WTC11 (cell line): ENCODE measurements around the gene CDH22. TPM values are rescaled to one million over a fixed set of nuclear protein-coding genes. Genes with fewer than 3 reads are reported as not detected.

Experiments used
- ATAC-seq: fragments of 200-7000 bp; cut with Tn5 transposase; 2 replicates; pipeline ENCODE4 v1.10.0; 2021; ENCODE audit warnings: mild to moderate bottlenecking, moderate library complexity
- CTCF ChIA-PET: fragments of 300-600 bp; sonication (Branson Sonifier 250); formaldehyde crosslinking; loops from one replicate; lab custom pipeline; 2021; ENCODE audit warnings: antibody characterized with exemption; lab: Charles Lee
- POLR2A ChIA-PET: fragments of 350-600 bp; sonication (Branson Sonifier 250); formaldehyde crosslinking; loops from one replicate; lab custom pipeline; 2021; ENCODE audit warnings: antibody characterized with exemption; lab: Charles Lee
- DNase-seq: peaks from one replicate; pipeline ENCODE4 v3.0.0; 2021; ENCODE audit warnings: low spot score
- H3K27ac Mint-ChIP-seq: 2 replicates; pipeline ENCODE4 v1.8.0; 2021; ENCODE audit warnings: mixed read lengths
- H3K27me3 Mint-ChIP-seq: 2 replicates; pipeline ENCODE4 v1.8.0; 2021; ENCODE audit warnings: low read depth, mild to moderate bottlenecking, moderate library complexity, mixed read lengths
- H3K36me3 Mint-ChIP-seq: 2 replicates; pipeline ENCODE4 v1.8.0; 2021; ENCODE audit warnings: mixed read lengths
- H3K4me1 Mint-ChIP-seq: 2 replicates; pipeline ENCODE4 v1.8.0; 2022; ENCODE audit warnings: mixed read lengths
- H3K4me3 Mint-ChIP-seq: 2 replicates; pipeline ENCODE4 v1.8.0; 2021; ENCODE audit warnings: mild to moderate bottlenecking, moderate library complexity, mixed read lengths
- H3K9me3 Mint-ChIP-seq: 2 replicates; pipeline ENCODE4 v1.8.0; 2021; ENCODE audit warnings: mixed read lengths
- ESRRA ChIP-seq: sonication (generic); formaldehyde crosslinking; IDR thresholded peaks from 2 replicates; pipeline ENCODE4 v1.8.1; 2022; ENCODE audit warnings: mild to moderate bottlenecking, missing genetic modification reagents, borderline replicate concordance
- JAZF1 ChIP-seq: fragments of 250-450 bp; sonication (Bioruptor Pico); IDR thresholded peaks from 2 replicates; pipeline ENCODE4 v1.9.0; 2021; ENCODE audit warnings: moderate library complexity, mild to moderate bottlenecking, inconsistent platforms
- NFATC4 ChIP-seq: fragments of 250-450 bp; sonication (Bioruptor Pico); IDR thresholded peaks from 2 replicates; pipeline ENCODE4 v1.9.0; 2021; ENCODE audit warnings: mild to moderate bottlenecking
- NFE2L1 ChIP-seq: sonication (generic); formaldehyde crosslinking; IDR thresholded peaks from 2 replicates; pipeline ENCODE4 v1.8.1; 2023; ENCODE audit warnings: missing genetic modification reagents
- ZNF121 ChIP-seq: sonication (generic); formaldehyde crosslinking; IDR thresholded peaks from 2 replicates; pipeline ENCODE4 v1.8.0; 2023; ENCODE audit warnings: missing genetic modification reagents
- ZNF138 ChIP-seq: sonication (generic); formaldehyde crosslinking; conservative IDR thresholded peaks from 2 replicates; pipeline ENCODE4 v1.8.1; 2022; ENCODE audit warnings: mild to moderate bottlenecking, moderate library complexity, missing genetic modification reagents
- ZNF232 ChIP-seq: sonication (generic); formaldehyde crosslinking; IDR thresholded peaks from 2 replicates; pipeline ENCODE4 v1.8.0; 2022; ENCODE audit warnings: mild to moderate bottlenecking, missing genetic modification reagents
- ZNF317 ChIP-seq: sonication (generic); formaldehyde crosslinking; IDR thresholded peaks from 2 replicates; pipeline ENCODE4 v1.8.1; 2023; ENCODE audit warnings: low read depth, mild to moderate bottlenecking, moderate library complexity, missing genetic modification reagents, borderline replicate concordance
- ZNF423 ChIP-seq: fragments of 250-450 bp; sonication (Bioruptor Pico); IDR thresholded peaks from 2 replicates; pipeline ENCODE4 v2.1.2; 2022; ENCODE audit warnings: mild to moderate bottlenecking, moderate library complexity
- total RNA-seq: library from RNA; stranded (reverse); gene quantifications from 3 replicates; pipeline ENCODE4 v1.2.3, GENCODE V29; 2021
- TF ChIP-seq, protein P1 (sequence below): sonication (generic); formaldehyde crosslinking; IDR thresholded peaks from 2 replicates; pipeline ENCODE4 v1.8.1; 2022; ENCODE audit warnings: missing genetic modification reagents, borderline replicate concordance
- TF ChIP-seq, protein P2 (sequence below): sonication (generic); formaldehyde crosslinking; IDR thresholded peaks from 2 replicates; pipeline ENCODE4 v1.8.0; 2022; ENCODE audit warnings: mild to moderate bottlenecking, missing genetic modification reagents
- TF ChIP-seq, protein P3 (sequence below): fragments of 250-450 bp; sonication (Bioruptor Pico); IDR thresholded peaks from 2 replicates; pipeline ENCODE4 v1.9.0; 2021; ENCODE audit warnings: mild to moderate bottlenecking, borderline replicate concordance
- TF ChIP-seq, protein P4 (sequence below): sonication (generic); formaldehyde crosslinking; conservative IDR thresholded peaks from 2 replicates; pipeline ENCODE4 v1.8.1; 2023; ENCODE audit warnings: mild to moderate bottlenecking, low read depth, missing genetic modification reagents, moderate library complexity
- TF ChIP-seq, protein P5 (sequence below): sonication (generic); formaldehyde crosslinking; IDR thresholded peaks from 2 replicates; pipeline ENCODE4 v1.8.0; 2022; ENCODE audit warnings: missing genetic modification reagents

CDH22 gene
- total RNA-seq, 1 experiment from 2014 or later, result 0.13 TPM

DNA sequence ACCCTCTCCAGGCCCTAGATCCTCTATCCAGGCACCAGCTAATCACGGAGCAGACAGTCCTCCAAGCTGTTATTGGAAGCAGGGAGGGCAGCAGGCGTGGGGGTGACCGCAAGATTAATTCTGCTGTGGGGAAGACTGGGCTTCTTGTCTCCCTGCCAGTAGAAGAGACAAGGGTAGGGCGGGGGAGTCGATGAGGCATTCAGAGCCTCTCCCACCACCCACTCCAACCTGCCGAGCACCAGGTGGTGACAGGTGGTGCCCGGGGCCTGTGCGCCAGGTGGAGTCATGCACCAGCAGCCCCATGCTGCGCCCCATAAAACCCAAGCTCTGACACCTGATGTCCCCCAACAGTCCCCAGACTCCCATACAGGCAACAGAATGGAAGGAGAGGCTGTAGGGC, 89.6 kb downstream of the CDH22 start:
- CTCF ChIA-PET, result no interaction called here
- no peaks in the 10 kb centered on the region for H3K27me3 Mint-ChIP-seq
- no peak overlapping the region for H3K4me3 Mint-ChIP-seq
- TF ChIP-seq, protein P1, sequence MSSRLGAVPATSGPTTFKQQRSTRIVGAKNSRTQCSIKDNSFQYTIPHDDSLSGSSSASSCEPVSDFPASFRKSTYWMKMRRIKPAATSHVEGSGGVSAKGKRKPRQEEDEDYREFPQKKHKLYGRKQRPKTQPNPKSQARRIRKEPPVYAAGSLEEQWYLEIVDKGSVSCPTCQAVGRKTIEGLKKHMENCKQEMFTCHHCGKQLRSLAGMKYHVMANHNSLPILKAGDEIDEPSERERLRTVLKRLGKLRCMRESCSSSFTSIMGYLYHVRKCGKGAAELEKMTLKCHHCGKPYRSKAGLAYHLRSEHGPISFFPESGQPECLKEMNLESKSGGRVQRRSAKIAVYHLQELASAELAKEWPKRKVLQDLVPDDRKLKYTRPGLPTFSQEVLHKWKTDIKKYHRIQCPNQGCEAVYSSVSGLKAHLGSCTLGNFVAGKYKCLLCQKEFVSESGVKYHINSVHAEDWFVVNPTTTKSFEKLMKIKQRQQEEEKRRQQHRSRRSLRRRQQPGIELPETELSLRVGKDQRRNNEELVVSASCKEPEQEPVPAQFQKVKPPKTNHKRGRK (CRISPR knock-in tag), result no peak
- H3K36me3 Mint-ChIP-seq, result no peaks in the 10 kb centered on the region
- POLR2A ChIA-PET, result no interaction called here
- ATAC-seq, result no peak
- H3K27ac Mint-ChIP-seq, result no peak overlapping the region
- no peaks in the 10 kb centered on the region for H3K9me3 Mint-ChIP-seq
- DNase-seq, result no peak
- H3K4me1 Mint-ChIP-seq, result peaks cover 45% of the 10 kb centered on the region

DNA sequence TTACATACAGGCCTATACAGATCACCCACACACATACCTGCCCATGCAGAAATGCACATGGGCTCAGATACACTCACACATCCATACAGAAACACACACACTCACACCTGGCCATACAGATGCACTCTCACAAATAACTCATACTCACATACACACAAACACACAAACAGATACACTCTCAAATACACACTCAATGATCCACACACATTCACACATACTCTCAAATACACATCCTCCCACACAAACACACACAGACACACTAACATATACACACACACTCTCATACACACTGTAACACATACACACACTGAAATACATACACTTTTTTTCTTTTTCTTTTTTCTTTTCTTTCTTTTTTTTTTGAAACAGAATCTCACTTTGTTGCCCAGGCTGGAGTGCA, 90.7 kb downstream of the CDH22 start:
- no peak for DNase-seq
- no peak overlapping the region for H3K27ac Mint-ChIP-seq
- H3K36me3 Mint-ChIP-seq, result no peaks in the 10 kb centered on the region
- no peak overlapping the region for H3K4me3 Mint-ChIP-seq
- ATAC-seq, result no peak
- H3K4me1 Mint-ChIP-seq, result peaks cover 34% of the 10 kb centered on the region
- CTCF ChIA-PET, result interaction anchor here (0.7 kb wide), 1 partner anchor 328 kb away, joined by 3 read pairs; no protein-coding TSS in a partner anchor
- no peak for TF ChIP-seq NFATC4 (CRISPR knock-in tag)
- no peak for TF ChIP-seq ZNF317 (CRISPR knock-in tag)
- TF ChIP-seq, all 79 proteins: peak for 0
- POLR2A ChIA-PET, result no interaction called here
- no peaks in the 10 kb centered on the region for H3K27me3 Mint-ChIP-seq
- no peaks in the 10 kb centered on the region for H3K9me3 Mint-ChIP-seq

DNA sequence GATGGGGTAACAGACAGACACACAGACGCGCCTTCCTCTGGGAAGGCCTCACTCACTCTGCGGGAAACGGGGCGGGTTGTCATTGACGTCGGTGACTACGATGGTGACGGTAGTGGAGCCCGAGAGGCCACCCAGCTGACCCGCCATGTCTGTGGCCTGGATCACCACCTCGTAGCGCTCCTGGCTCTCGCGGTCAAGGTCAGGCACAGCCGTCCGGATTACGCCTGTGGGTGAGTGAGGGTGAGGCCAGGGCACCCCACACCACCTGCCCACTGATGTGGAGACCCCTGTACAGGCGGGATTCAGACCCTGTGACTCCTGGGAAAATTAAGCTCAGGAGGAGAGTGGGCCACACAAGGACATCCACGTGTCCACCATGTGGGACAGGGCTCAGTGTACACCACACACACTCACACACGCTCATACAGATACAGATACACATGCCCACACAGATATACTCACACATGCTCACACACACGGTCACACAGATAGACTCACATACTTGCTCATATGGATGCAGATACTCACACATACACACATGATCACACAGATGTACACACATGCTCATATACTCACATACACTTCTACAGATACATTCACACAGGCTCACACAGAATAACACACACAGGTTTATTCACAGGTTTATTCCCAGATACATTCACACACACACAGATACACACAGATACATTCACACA, 91.4 kb downstream of the CDH22 start:
- H3K27ac Mint-ChIP-seq, result no peak overlapping the region
- no peaks in the 10 kb centered on the region for H3K9me3 Mint-ChIP-seq
- H3K27me3 Mint-ChIP-seq, result no peaks in the 10 kb centered on the region
- ChIA-PET POLR2A (no interaction called here), CTCF (interaction anchor here (1.2 to 2.0 kb wide), 2 partner anchors 42 to 87 kb away, joined by 5 to 12 read pairs; no protein-coding TSS in a partner anchor)
- DNase-seq, result no peak
- peaks cover 29% of the 10 kb centered on the region for H3K4me1 Mint-ChIP-seq
- no peaks in the 10 kb centered on the region for H3K36me3 Mint-ChIP-seq
- no peak overlapping the region for H3K4me3 Mint-ChIP-seq
- no peak for ATAC-seq
- TF ChIP-seq NFE2L1 (CRISPR knock-in tag), result no peak
- no peak for TF ChIP-seq ZNF232 (CRISPR knock-in tag)
- TF ChIP-seq JAZF1 (CRISPR knock-in tag), result no peak
- no peak for TF ChIP-seq ZNF138
- TF ChIP-seq ZNF121 (CRISPR knock-in tag), result no peak
- TF ChIP-seq, protein P2, sequence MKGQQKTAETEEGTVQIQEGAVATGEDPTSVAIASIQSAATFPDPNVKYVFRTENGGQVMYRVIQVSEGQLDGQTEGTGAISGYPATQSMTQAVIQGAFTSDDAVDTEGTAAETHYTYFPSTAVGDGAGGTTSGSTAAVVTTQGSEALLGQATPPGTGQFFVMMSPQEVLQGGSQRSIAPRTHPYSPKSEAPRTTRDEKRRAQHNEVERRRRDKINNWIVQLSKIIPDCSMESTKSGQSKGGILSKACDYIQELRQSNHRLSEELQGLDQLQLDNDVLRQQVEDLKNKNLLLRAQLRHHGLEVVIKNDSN, result no peak
- TF ChIP-seq ESRRA (CRISPR knock-in tag), result no peak
- TF ChIP-seq, protein P3, sequence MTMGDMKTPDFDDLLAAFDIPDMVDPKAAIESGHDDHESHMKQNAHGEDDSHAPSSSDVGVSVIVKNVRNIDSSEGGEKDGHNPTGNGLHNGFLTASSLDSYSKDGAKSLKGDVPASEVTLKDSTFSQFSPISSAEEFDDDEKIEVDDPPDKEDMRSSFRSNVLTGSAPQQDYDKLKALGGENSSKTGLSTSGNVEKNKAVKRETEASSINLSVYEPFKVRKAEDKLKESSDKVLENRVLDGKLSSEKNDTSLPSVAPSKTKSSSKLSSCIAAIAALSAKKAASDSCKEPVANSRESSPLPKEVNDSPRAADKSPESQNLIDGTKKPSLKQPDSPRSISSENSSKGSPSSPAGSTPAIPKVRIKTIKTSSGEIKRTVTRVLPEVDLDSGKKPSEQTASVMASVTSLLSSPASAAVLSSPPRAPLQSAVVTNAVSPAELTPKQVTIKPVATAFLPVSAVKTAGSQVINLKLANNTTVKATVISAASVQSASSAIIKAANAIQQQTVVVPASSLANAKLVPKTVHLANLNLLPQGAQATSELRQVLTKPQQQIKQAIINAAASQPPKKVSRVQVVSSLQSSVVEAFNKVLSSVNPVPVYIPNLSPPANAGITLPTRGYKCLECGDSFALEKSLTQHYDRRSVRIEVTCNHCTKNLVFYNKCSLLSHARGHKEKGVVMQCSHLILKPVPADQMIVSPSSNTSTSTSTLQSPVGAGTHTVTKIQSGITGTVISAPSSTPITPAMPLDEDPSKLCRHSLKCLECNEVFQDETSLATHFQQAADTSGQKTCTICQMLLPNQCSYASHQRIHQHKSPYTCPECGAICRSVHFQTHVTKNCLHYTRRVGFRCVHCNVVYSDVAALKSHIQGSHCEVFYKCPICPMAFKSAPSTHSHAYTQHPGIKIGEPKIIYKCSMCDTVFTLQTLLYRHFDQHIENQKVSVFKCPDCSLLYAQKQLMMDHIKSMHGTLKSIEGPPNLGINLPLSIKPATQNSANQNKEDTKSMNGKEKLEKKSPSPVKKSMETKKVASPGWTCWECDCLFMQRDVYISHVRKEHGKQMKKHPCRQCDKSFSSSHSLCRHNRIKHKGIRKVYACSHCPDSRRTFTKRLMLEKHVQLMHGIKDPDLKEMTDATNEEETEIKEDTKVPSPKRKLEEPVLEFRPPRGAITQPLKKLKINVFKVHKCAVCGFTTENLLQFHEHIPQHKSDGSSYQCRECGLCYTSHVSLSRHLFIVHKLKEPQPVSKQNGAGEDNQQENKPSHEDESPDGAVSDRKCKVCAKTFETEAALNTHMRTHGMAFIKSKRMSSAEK (CRISPR knock-in tag), result no peak
- TF ChIP-seq ZNF423 (CRISPR knock-in tag), result no peak
- TF ChIP-seq, protein P4, sequence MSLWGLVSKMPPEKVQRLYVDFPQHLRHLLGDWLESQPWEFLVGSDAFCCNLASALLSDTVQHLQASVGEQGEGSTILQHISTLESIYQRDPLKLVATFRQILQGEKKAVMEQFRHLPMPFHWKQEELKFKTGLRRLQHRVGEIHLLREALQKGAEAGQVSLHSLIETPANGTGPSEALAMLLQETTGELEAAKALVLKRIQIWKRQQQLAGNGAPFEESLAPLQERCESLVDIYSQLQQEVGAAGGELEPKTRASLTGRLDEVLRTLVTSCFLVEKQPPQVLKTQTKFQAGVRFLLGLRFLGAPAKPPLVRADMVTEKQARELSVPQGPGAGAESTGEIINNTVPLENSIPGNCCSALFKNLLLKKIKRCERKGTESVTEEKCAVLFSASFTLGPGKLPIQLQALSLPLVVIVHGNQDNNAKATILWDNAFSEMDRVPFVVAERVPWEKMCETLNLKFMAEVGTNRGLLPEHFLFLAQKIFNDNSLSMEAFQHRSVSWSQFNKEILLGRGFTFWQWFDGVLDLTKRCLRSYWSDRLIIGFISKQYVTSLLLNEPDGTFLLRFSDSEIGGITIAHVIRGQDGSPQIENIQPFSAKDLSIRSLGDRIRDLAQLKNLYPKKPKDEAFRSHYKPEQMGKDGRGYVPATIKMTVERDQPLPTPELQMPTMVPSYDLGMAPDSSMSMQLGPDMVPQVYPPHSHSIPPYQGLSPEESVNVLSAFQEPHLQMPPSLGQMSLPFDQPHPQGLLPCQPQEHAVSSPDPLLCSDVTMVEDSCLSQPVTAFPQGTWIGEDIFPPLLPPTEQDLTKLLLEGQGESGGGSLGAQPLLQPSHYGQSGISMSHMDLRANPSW (CRISPR knock-in tag), result no peak
- TF ChIP-seq, protein P5, sequence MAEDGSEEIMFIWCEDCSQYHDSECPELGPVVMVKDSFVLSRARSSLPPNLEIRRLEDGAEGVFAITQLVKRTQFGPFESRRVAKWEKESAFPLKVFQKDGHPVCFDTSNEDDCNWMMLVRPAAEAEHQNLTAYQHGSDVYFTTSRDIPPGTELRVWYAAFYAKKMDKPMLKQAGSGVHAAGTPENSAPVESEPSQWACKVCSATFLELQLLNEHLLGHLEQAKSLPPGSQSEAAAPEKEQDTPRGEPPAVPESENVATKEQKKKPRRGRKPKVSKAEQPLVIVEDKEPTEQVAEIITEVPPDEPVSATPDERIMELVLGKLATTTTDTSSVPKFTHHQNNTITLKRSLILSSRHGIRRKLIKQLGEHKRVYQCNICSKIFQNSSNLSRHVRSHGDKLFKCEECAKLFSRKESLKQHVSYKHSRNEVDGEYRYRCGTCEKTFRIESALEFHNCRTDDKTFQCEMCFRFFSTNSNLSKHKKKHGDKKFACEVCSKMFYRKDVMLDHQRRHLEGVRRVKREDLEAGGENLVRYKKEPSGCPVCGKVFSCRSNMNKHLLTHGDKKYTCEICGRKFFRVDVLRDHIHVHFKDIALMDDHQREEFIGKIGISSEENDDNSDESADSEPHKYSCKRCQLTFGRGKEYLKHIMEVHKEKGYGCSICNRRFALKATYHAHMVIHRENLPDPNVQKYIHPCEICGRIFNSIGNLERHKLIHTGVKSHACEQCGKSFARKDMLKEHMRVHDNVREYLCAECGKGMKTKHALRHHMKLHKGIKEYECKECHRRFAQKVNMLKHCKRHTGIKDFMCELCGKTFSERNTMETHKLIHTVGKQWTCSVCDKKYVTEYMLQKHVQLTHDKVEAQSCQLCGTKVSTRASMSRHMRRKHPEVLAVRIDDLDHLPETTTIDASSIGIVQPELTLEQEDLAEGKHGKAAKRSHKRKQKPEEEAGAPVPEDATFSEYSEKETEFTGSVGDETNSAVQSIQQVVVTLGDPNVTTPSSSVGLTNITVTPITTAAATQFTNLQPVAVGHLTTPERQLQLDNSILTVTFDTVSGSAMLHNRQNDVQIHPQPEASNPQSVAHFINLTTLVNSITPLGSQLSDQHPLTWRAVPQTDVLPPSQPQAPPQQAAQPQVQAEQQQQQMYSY (CRISPR knock-in tag), result no peak
